Stimulated activated CD4-positive, alpha-beta T cell treated with anti-CD3 and anti-CD28 coated beads, TNF-alpha, amount 100 ng/mL, for 1 hour (primary cell): ENCODE data around the gene WDR86.
A peak's percentile ranks its signal among the peaks of the same experiment; 100 is the strongest.

ENCODE experiments used
- DNase-seq, 3 donors: peaks; one replicate each; pipeline ENCODE4 v3.0.0-alpha.2; 2020; ENCODE audit warnings: low read depth in 3 of 3, low spot score in 1 of 3

Gene WDR86

GRCh38 chr7:151380199-151381097 lies 29.4 kb downstream of the WDR86 start:
- DNase-seq, result no peak

GRCh38 chr7:151379534-151380198 lies 30.2 kb downstream of the WDR86 start:
- no peak for DNase-seq

- no peak for DNase-seq
These were observed 30.7 kb downstream of the WDR86 start for GRCh38 chr7:151379193-151379520.

GRCh38 chr7:151378496-151379192 lies 31.2 kb downstream of the WDR86 start:
- no peak for DNase-seq

GRCh38 chr7:151378011-151378410 lies 31.8 kb downstream of the WDR86 start:
- no peak for DNase-seq

- no peak for DNase-seq
These were observed 32.4 kb downstream of the WDR86 start for GRCh38 chr7:151377406-151377805.

- DNase-seq, result no peak
These were observed 33.5 kb downstream of the WDR86 start for GRCh38 chr7:151376218-151376902.

GRCh38 chr7:151375530-151376217 lies 34.2 kb downstream of the WDR86 start:
- no peak for DNase-seq

- no peak for DNase-seq
These were observed 35.1 kb downstream of the WDR86 start for GRCh38 chr7:151374726-151375125.

GRCh38 chr7:151374139-151374538 lies 35.7 kb downstream of the WDR86 start:
- DNase-seq, result no peak

GRCh38 chr7:151373599-151373998 lies 36.2 kb downstream of the WDR86 start:
- no peak for DNase-seq

- no peak for DNase-seq
These were observed 37.1 kb downstream of the WDR86 start for GRCh38 chr7:151372612-151373265.

- DNase-seq, result no peak
These were observed 38.6 kb downstream of the WDR86 start for GRCh38 chr7:151371266-151371665.

GRCh38 chr7:151368136-151368571 lies 41.7 kb downstream of the WDR86 start:
- DNase-seq, result peak; percentile 33 to 59 (median 50)

GRCh38 chr7:151367284-151367683 lies 42.6 kb downstream of the WDR86 start:
- DNase-seq, result no peak

- DNase-seq, result no peak
These were observed 43.0 kb downstream of the WDR86 start for GRCh38 chr7:151366880-151367222.

GRCh38 chr7:151366166-151366879 lies 43.5 kb downstream of the WDR86 start:
- no peak for DNase-seq

GRCh38 chr7:151363182-151363581 lies 46.7 kb downstream of the WDR86 start:
- no peak for DNase-seq

- no peak for DNase-seq
These were observed 48.5 kb downstream of the WDR86 start for GRCh38 chr7:151361193-151361959.
